ENCODE measurements around the gene CELA3B. TPM values are rescaled to one million over a fixed set of nuclear protein-coding genes. Genes with fewer than 3 reads are reported as not detected.
"Not testable (repeated sequence)": the region's sequence is repeated elsewhere in the genome, so short reads cannot be mapped to it uniquely, and the experiment has no call there.

CELA3B gene
- total RNA-seq (2021) (not detected in 2 replicates), Bru-seq, nascent RNA (not detected), BruChase-seq, experiment 1, labeled RNA remaining after a 2-hour chase (not detected), BruChase-seq, experiment 2, labeled RNA remaining after a 6-hour chase (percentile 6 among the genes with signal in this experiment)
- long read RNA-seq = 0 reads

GRCh38 chr1:21976703-21977239 lies at the start of gene CELA3B:
Gene CELA3B (plus strand): TSS chr1:21977022. CDS start chr1:21977040, 18 bp downstream.
- BruUV-seq (replicated peaks); H3K4me3 ChIP-seq (ENCODE audit: low read depth, low read length, poor library complexity, severe bottlenecking); H3K27ac ChIP-seq (ENCODE audit: low read depth, low read length, poor library complexity, severe bottlenecking); H3K36me3 ChIP-seq (ENCODE audit: insufficient read depth, low read length, poor library complexity, severe bottlenecking); H3K27me3 ChIP-seq (replicated peaks; ENCODE audit: insufficient read depth, low read depth, low read length, poor library complexity); POLR2A ChIA-PET (ENCODE audit: low non-redundant PET); DNase-seq (ENCODE audit: low spot score); H3K4me1 ChIP-seq (ENCODE audit: insufficient read depth, low read length, poor library complexity, severe bottlenecking); H3K9me3 ChIP-seq (ENCODE audit: low read depth, low read length, poor library complexity, severe bottlenecking); intact Hi-C loops (cut with micrococcal nuclease; ENCODE audit: unreplicated experiment); CTCF ChIA-PET: not testable (repeated sequence)

GRCh38 chr1:21927533-21928237 lies 49.1 kb upstream of the CELA3B start:
- POLR2A ChIA-PET (ENCODE audit: low non-redundant PET) = no interaction called here
- TF ChIP-seq CTCF (conservative IDR thresholded peaks at IDR 0.05; ENCODE audit: low read depth, low read length) = no peak
- no peak for TF ChIP-seq EZH2 (IDR thresholded peaks at IDR 0.05; ENCODE audit: borderline replicate concordance, low read depth, low read length, poor library complexity, severe bottlenecking)
- no peak overlapping the region for H3K4me3 ChIP-seq (ENCODE audit: low read depth, low read length, poor library complexity, severe bottlenecking)
- H3K36me3 ChIP-seq (ENCODE audit: insufficient read depth, low read length, poor library complexity, severe bottlenecking) = no peaks in the 10 kb centered on the region
- no peaks in the 10 kb centered on the region for H3K27me3 ChIP-seq (replicated peaks; ENCODE audit: insufficient read depth, low read depth, low read length, poor library complexity)
- intact Hi-C loops (cut with micrococcal nuclease; ENCODE audit: unreplicated experiment) = no loop called here
- H3K9me3 ChIP-seq (ENCODE audit: low read depth, low read length, poor library complexity, severe bottlenecking) = no peaks in the 10 kb centered on the region
- CTCF ChIA-PET = no interaction called here
- no peaks in the 10 kb centered on the region for H3K4me1 ChIP-seq (ENCODE audit: insufficient read depth, low read length, poor library complexity, severe bottlenecking)
- DNase-seq (ENCODE audit: low spot score) = no peak
- BruUV-seq (replicated peaks) = no TSS peak
- no peak overlapping the region for H3K27ac ChIP-seq (ENCODE audit: low read depth, low read length, poor library complexity, severe bottlenecking)

- Histone ChIP-seq H3K9me3 (ENCODE audit: low read depth, low read length, poor library complexity, severe bottlenecking) (no peaks in the 10 kb centered on the region), H3K27me3 (replicated peaks; ENCODE audit: insufficient read depth, low read depth, low read length, poor library complexity) (no peaks in the 10 kb centered on the region), H3K36me3 (ENCODE audit: insufficient read depth, low read length, poor library complexity, severe bottlenecking) (no peaks in the 10 kb centered on the region), H3K4me1 (ENCODE audit: insufficient read depth, low read length, poor library complexity, severe bottlenecking) (peaks cover 4% of the 10 kb centered on the region), H3K4me3 (ENCODE audit: low read depth, low read length, poor library complexity, severe bottlenecking) (no peak overlapping the region), H3K27ac (ENCODE audit: low read depth, low read length, poor library complexity, severe bottlenecking) (no peak overlapping the region)
- TF ChIP-seq EZH2 (IDR thresholded peaks at IDR 0.05; ENCODE audit: borderline replicate concordance, low read depth, low read length, poor library complexity, severe bottlenecking) = no peak
- no peak for TF ChIP-seq CTCF (conservative IDR thresholded peaks at IDR 0.05; ENCODE audit: low read depth, low read length)
- intact Hi-C loops (cut with micrococcal nuclease; ENCODE audit: unreplicated experiment) = no loop called here
- BruUV-seq (replicated peaks) = no TSS peak
- CTCF ChIA-PET = no interaction called here
- no peak for DNase-seq (ENCODE audit: low spot score)
- POLR2A ChIA-PET (ENCODE audit: low non-redundant PET) = no interaction called here
Measured at GRCh38 chr1:21930080-21930571, 46.7 kb upstream of the CELA3B start.

Data from A673 (cell line).